Fibroblast of lung (primary cell): ENCODE measurements around the gene ARHGEF33.

Experiments
- EZH2 ChIP-seq: IDR thresholded peaks from 2 replicates; pipeline ENCODE4 v1.5.1; 2012; ENCODE audit warnings: low read length, control low read depth, mild to moderate bottlenecking; ENCODE audit errors: missing control alignments
- TF ChIP-seq, protein P1 (sequence below), 2 donors: IDR thresholded peaks in 1 of 2; conservative IDR thresholded peaks in 1 of 2; 1 replicate in 1 of 2; 2 replicates in 1 of 2; pipeline ENCODE4 v1.5.1; 2011 to 2012; ENCODE audit warnings: low read length in 2 of 2, control low read depth in 1 of 2, inconsistent platforms in 1 of 2, low read depth in 1 of 2, mild to moderate bottlenecking in 1 of 2

DNA sequence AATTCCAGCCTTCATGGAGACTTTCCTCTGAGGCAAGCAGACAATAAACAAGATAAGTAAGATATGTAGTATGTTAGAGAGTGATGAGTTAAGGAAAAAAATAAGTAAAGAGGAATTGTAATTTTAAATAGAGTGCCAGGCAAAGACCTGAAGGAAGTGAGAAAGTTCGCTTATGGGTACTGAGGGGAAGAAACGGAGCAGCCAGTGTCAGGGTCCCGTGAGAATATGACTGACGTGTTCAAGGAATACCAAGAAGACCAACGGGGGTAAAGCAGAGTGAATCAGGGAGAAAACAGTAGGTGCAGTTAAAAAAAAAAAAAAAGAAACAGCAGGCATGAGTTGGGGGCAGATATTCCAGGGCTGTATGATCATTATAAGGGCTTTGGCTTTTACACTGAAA, 45.1 kb downstream of the ARHGEF33 start:
- TF ChIP-seq, protein P1, sequence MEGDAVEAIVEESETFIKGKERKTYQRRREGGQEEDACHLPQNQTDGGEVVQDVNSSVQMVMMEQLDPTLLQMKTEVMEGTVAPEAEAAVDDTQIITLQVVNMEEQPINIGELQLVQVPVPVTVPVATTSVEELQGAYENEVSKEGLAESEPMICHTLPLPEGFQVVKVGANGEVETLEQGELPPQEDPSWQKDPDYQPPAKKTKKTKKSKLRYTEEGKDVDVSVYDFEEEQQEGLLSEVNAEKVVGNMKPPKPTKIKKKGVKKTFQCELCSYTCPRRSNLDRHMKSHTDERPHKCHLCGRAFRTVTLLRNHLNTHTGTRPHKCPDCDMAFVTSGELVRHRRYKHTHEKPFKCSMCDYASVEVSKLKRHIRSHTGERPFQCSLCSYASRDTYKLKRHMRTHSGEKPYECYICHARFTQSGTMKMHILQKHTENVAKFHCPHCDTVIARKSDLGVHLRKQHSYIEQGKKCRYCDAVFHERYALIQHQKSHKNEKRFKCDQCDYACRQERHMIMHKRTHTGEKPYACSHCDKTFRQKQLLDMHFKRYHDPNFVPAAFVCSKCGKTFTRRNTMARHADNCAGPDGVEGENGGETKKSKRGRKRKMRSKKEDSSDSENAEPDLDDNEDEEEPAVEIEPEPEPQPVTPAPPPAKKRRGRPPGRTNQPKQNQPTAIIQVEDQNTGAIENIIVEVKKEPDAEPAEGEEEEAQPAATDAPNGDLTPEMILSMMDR (conservative IDR thresholded peaks at IDR 0.05 in 1 of 2, IDR thresholded peaks at IDR 0.05 in 1 of 2; ENCODE audit: low read depth in 1 of 2, low read length in 2 of 2) = no peak
- no peak for TF ChIP-seq EZH2
